ENCODE results near the gene IL22RA2. TPM values are rescaled to one million over a fixed set of nuclear protein-coding genes. Genes with fewer than 3 reads are reported as not detected.
A peak's percentile ranks its signal among the peaks of the same experiment; 100 is the strongest.

The IL22RA2 gene
- total RNA-seq, 1 experiment from 2014 or later: not detected

GRCh38 chr6:137102050-137102848 lies 71.2 kb downstream of the IL22RA2 start:
- Histone ChIP-seq H3K36me3 (ENCODE audit: insufficient read depth, low read length) (no peaks in the 10 kb centered on the region; the same call in 1 of the 2 replicates), H3K27ac (ENCODE audit: low read length) (peak overlapping the region; percentile 99), H3K9ac (ENCODE audit: low read length) (peak overlapping the region; percentile 79), H3K9me3 (ENCODE audit: low read length) (no peaks in the 10 kb centered on the region), H3K4me2 (ENCODE audit: low read depth, low read length, poor library complexity, severe bottlenecking) (peak overlapping the region; percentile 85), H3K9me2 (replicated peaks; ENCODE audit: insufficient read depth, low read length) (no peaks in the 10 kb centered on the region), H3K4me3 (ENCODE audit: low read length) (peak overlapping the region; percentile 65), H2AFZ (ENCODE audit: low read length) (no peak overlapping the region; the same call in 1 of the 2 replicates), H3K4me1 (ENCODE audit: low read length) (peaks cover 87% of the 10 kb centered on the region), H3K79me2 (ENCODE audit: low read length) (no peaks in the 10 kb centered on the region), H4K20me1 (ENCODE audit: insufficient read depth, low read depth, low read length) (no peaks in the 10 kb centered on the region), H3K27me3 (ENCODE audit: low read length) (no peaks in the 10 kb centered on the region)
- peak; percentile 93 for DNase-seq

DNA sequence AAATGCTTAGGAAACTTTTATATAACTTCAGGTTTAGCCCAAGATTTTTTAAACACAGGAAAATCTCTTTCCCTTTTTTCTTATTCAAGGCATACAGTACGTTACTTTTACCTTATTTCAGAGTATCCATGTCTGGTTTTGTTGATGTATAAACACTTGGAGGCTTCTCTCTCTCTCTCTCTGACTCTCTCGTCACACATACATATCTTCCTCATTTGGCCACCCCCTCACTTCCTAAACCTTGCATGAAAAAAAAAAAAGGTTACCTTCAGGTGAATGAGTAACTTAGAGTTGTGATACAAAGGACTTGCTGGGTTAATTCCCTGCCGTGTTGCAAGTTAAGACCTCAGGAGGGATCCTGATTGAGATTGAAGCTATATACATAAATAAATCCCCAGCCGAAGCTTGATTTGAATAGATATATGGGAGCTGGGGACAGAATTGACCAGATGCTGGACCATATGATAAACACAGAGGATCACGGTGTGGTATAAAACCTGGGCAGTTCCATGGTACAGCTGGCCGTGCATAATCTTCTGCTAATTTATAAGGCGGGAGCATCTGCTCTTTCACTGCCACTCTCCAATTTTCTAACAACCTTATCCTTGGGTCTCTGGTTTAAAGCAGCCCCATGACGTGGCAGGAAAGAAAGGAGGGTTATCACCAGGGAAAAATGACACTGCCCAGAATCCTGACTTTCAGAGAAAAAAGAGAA lies 73.6 kb downstream of the IL22RA2 start:
- Histone ChIP-seq H3K4me1 (ENCODE audit: low read length) (peaks cover 92% of the 10 kb centered on the region), H2AFZ (ENCODE audit: low read length) (peak overlapping the region; percentile 79), H3K4me2 (ENCODE audit: low read depth, low read length, poor library complexity, severe bottlenecking) (peak overlapping the region; percentile 33), H3K4me3 (ENCODE audit: low read length) (no peak overlapping the region), H3K27me3 (ENCODE audit: low read length) (no peaks in the 10 kb centered on the region), H3K9me2 (replicated peaks; ENCODE audit: insufficient read depth, low read length) (no peaks in the 10 kb centered on the region), H3K9ac (ENCODE audit: low read length) (peak overlapping the region; percentile 10; the same call in 1 of the 2 replicates), H3K9me3 (ENCODE audit: low read length) (no peaks in the 10 kb centered on the region), H3K36me3 (ENCODE audit: insufficient read depth, low read length) (no peaks in the 10 kb centered on the region; the same call in 1 of the 2 replicates), H3K79me2 (ENCODE audit: low read length) (no peaks in the 10 kb centered on the region), H3K27ac (ENCODE audit: low read length) (peak overlapping the region; percentile 99), H4K20me1 (ENCODE audit: insufficient read depth, low read depth, low read length) (no peaks in the 10 kb centered on the region)
- peak; percentile 78 for DNase-seq

GRCh38 chr6:137097526-137097925 lies 75.9 kb downstream of the IL22RA2 start:
- H3K9me2 ChIP-seq (replicated peaks; ENCODE audit: insufficient read depth, low read length): no peaks in the 10 kb centered on the region
- DNase-seq: no peak
- peaks cover 93% of the 10 kb centered on the region for H3K4me1 ChIP-seq (ENCODE audit: low read length)
- no peak overlapping the region for H3K9ac ChIP-seq (ENCODE audit: low read length)
- peak overlapping the region; percentile 92 for H3K27ac ChIP-seq (ENCODE audit: low read length)
- H3K27me3 ChIP-seq (ENCODE audit: low read length): no peaks in the 10 kb centered on the region
- no peak overlapping the region for H3K4me3 ChIP-seq (ENCODE audit: low read length)
- no peaks in the 10 kb centered on the region for H3K9me3 ChIP-seq (ENCODE audit: low read length)
- no peaks in the 10 kb centered on the region for H4K20me1 ChIP-seq (ENCODE audit: insufficient read depth, low read depth, low read length)
- no peaks in the 10 kb centered on the region for H3K36me3 ChIP-seq (ENCODE audit: insufficient read depth, low read length)
- H3K79me2 ChIP-seq (ENCODE audit: low read length): no peaks in the 10 kb centered on the region
- H3K4me2 ChIP-seq (ENCODE audit: low read depth, low read length, poor library complexity, severe bottlenecking): peak overlapping the region; percentile 20
- H2AFZ ChIP-seq (ENCODE audit: low read length): peak overlapping the region; percentile 10; the same call in 1 of the 2 replicates

DNA sequence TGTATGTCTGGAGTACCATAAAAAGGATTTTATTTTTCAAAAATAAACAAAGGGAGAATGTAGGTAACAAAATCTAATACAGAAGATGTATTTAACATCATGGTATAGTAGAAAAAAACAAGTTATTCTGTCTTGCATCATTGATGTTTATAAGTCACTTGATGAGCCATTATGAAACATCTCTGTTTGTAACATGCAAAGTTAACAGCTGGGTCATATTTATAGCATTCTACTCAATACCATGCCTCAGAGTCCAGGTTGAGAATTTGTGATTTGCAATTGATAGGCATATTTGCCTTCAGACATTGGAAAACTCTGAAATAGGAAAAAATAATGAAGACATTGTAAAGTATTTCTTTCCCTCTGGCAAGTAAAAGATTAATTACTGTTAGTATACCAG lies 76.4 kb downstream of the IL22RA2 start:
- Histone ChIP-seq H3K4me2 (ENCODE audit: low read depth, low read length, poor library complexity, severe bottlenecking) (peak overlapping the region; percentile 20), H3K36me3 (ENCODE audit: insufficient read depth, low read length) (no peaks in the 10 kb centered on the region), H3K9ac (ENCODE audit: low read length) (no peak overlapping the region), H3K4me3 (ENCODE audit: low read length) (no peak overlapping the region), H3K9me3 (ENCODE audit: low read length) (no peaks in the 10 kb centered on the region), H3K79me2 (ENCODE audit: low read length) (no peaks in the 10 kb centered on the region), H3K9me2 (replicated peaks; ENCODE audit: insufficient read depth, low read length) (no peaks in the 10 kb centered on the region), H3K4me1 (ENCODE audit: low read length) (peaks cover 92% of the 10 kb centered on the region), H2AFZ (ENCODE audit: low read length) (peak overlapping the region; percentile 19; the same call in 1 of the 2 replicates), H3K27me3 (ENCODE audit: low read length) (no peaks in the 10 kb centered on the region), H3K27ac (ENCODE audit: low read length) (peak overlapping the region; percentile 92), H4K20me1 (ENCODE audit: insufficient read depth, low read depth, low read length) (no peaks in the 10 kb centered on the region)
- peak; percentile 54 for DNase-seq

GRCh38 chr6:137095651-137096238 lies 77.7 kb downstream of the IL22RA2 start:
- no peak overlapping the region for H2AFZ ChIP-seq (ENCODE audit: low read length)
- no peaks in the 10 kb centered on the region for H3K36me3 ChIP-seq (ENCODE audit: insufficient read depth, low read length)
- no peaks in the 10 kb centered on the region for H3K9me2 ChIP-seq (replicated peaks; ENCODE audit: insufficient read depth, low read length)
- peak overlapping the region; percentile 31 for H3K4me3 ChIP-seq (ENCODE audit: low read length)
- peak; percentile 94 for DNase-seq
- H3K4me1 ChIP-seq (ENCODE audit: low read length): peaks cover 82% of the 10 kb centered on the region
- H3K27me3 ChIP-seq (ENCODE audit: low read length): no peaks in the 10 kb centered on the region
- H4K20me1 ChIP-seq (ENCODE audit: insufficient read depth, low read depth, low read length): no peaks in the 10 kb centered on the region
- no peaks in the 10 kb centered on the region for H3K79me2 ChIP-seq (ENCODE audit: low read length)
- H3K4me2 ChIP-seq (ENCODE audit: low read depth, low read length, poor library complexity, severe bottlenecking): peak overlapping the region; percentile 70
- peak overlapping the region; percentile 49 for H3K9ac ChIP-seq (ENCODE audit: low read length)
- no peaks in the 10 kb centered on the region for H3K9me3 ChIP-seq (ENCODE audit: low read length)
- peak overlapping the region; percentile 92 for H3K27ac ChIP-seq (ENCODE audit: low read length)

GRCh38 chr6:137095093-137095492 lies 78.4 kb downstream of the IL22RA2 start:
- Histone ChIP-seq H2AFZ (ENCODE audit: low read length) (peak overlapping the region; percentile 68), H3K4me2 (ENCODE audit: low read depth, low read length, poor library complexity, severe bottlenecking) (peak overlapping the region; percentile 70), H3K27me3 (ENCODE audit: low read length) (no peaks in the 10 kb centered on the region), H3K27ac (ENCODE audit: low read length) (peak overlapping the region; percentile 92), H3K79me2 (ENCODE audit: low read length) (no peaks in the 10 kb centered on the region), H3K36me3 (ENCODE audit: insufficient read depth, low read length) (no peaks in the 10 kb centered on the region), H3K9me3 (ENCODE audit: low read length) (no peaks in the 10 kb centered on the region), H4K20me1 (ENCODE audit: insufficient read depth, low read depth, low read length) (no peaks in the 10 kb centered on the region), H3K9ac (ENCODE audit: low read length) (peak overlapping the region; percentile 49), H3K4me3 (ENCODE audit: low read length) (peak overlapping the region; percentile 31), H3K4me1 (ENCODE audit: low read length) (peaks cover 76% of the 10 kb centered on the region), H3K9me2 (replicated peaks; ENCODE audit: insufficient read depth, low read length) (no peaks in the 10 kb centered on the region)
- peak; percentile 57 for DNase-seq

DNA sequence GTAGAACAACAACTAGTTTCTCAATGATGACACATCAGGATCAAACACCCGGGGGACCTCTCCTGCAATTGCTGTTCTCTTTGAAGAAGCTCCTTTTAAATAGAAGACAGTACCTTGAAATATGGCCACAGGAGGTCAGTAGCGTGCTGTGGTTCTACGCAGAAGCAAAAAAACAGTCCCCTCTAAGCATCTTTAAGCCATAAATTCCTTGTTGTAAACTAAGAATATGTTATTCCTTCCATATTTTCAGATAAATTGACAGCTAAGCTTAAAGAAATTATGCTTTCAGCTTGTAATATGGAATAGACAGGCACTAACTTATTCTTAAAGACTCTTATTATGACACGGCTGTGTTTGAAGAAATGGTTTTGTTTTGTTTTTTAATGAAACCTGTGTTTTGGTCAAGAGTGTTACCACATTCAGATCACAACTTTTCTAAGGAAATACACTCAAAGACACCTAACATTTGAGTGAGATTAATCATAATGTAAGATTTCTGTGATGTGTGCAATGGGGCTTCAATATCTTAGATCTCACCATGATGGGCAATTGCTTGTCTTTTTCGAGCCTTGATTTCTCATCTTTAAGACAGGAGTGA lies 78.9 kb downstream of the IL22RA2 start:
- H3K4me2 ChIP-seq (ENCODE audit: low read depth, low read length, poor library complexity, severe bottlenecking): peak overlapping the region; percentile 70
- H3K27me3 ChIP-seq (ENCODE audit: low read length): no peaks in the 10 kb centered on the region
- peaks cover 70% of the 10 kb centered on the region for H3K4me1 ChIP-seq (ENCODE audit: low read length)
- H3K4me3 ChIP-seq (ENCODE audit: low read length): peak overlapping the region; percentile 31; the same call in 1 of the 2 replicates
- no peaks in the 10 kb centered on the region for H4K20me1 ChIP-seq (ENCODE audit: insufficient read depth, low read depth, low read length)
- DNase-seq: peak; percentile 92
- H3K9ac ChIP-seq (ENCODE audit: low read length): peak overlapping the region; percentile 49
- peak overlapping the region; percentile 92 for H3K27ac ChIP-seq (ENCODE audit: low read length)
- no peaks in the 10 kb centered on the region for H3K9me3 ChIP-seq (ENCODE audit: low read length)
- no peaks in the 10 kb centered on the region for H3K79me2 ChIP-seq (ENCODE audit: low read length)
- no peaks in the 10 kb centered on the region for H3K36me3 ChIP-seq (ENCODE audit: insufficient read depth, low read length)
- peak overlapping the region; percentile 68 for H2AFZ ChIP-seq (ENCODE audit: low read length)
- no peaks in the 10 kb centered on the region for H3K9me2 ChIP-seq (replicated peaks; ENCODE audit: insufficient read depth, low read length)

Data from Karpas-422 (cell line).